Endometrial microvascular endothelial cells (primary cell): ENCODE results near the gene ZNF638. TPM values are rescaled to one million over a fixed set of nuclear protein-coding genes. Genes with fewer than 3 reads are reported as not detected.
"Not testable (repeated sequence)": the region's sequence is repeated elsewhere in the genome, so short reads cannot be mapped to it uniquely, and the experiment has no call there.

Experiments used
- in situ Hi-C: cut with HindIII; loops from 2 replicates; pipeline ENCODE4 v1.10.0; 2017; ENCODE audit warnings: low sequenced_read_pairs, low pct_unique_long_range_greater_than_20kb; ENCODE audit errors: inconsistent ontology term
- total RNA-seq: library from RNA; depleted of rRNA; stranded (reverse); fragments of >200 nt; gene quantifications from one replicate; pipeline ENCODE4 v1.2.3, GENCODE V29; 2015; ENCODE audit errors: inconsistent ontology term

ZNF638 gene, protein sequence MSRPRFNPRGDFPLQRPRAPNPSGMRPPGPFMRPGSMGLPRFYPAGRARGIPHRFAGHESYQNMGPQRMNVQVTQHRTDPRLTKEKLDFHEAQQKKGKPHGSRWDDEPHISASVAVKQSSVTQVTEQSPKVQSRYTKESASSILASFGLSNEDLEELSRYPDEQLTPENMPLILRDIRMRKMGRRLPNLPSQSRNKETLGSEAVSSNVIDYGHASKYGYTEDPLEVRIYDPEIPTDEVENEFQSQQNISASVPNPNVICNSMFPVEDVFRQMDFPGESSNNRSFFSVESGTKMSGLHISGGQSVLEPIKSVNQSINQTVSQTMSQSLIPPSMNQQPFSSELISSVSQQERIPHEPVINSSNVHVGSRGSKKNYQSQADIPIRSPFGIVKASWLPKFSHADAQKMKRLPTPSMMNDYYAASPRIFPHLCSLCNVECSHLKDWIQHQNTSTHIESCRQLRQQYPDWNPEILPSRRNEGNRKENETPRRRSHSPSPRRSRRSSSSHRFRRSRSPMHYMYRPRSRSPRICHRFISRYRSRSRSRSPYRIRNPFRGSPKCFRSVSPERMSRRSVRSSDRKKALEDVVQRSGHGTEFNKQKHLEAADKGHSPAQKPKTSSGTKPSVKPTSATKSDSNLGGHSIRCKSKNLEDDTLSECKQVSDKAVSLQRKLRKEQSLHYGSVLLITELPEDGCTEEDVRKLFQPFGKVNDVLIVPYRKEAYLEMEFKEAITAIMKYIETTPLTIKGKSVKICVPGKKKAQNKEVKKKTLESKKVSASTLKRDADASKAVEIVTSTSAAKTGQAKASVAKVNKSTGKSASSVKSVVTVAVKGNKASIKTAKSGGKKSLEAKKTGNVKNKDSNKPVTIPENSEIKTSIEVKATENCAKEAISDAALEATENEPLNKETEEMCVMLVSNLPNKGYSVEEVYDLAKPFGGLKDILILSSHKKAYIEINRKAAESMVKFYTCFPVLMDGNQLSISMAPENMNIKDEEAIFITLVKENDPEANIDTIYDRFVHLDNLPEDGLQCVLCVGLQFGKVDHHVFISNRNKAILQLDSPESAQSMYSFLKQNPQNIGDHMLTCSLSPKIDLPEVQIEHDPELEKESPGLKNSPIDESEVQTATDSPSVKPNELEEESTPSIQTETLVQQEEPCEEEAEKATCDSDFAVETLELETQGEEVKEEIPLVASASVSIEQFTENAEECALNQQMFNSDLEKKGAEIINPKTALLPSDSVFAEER (N-terminal part only)
- total RNA-seq: 88.4 TPM

- in situ Hi-C loops: no loop called here
These were observed at the start of gene ZNF638 for GRCh38 chr2:71331581-71332434. TSS of gene ZNF638 (plus strand) at chr2:71331782. CDS start at chr2:71348955, 17,173 bp downstream.

GRCh38 chr2:71281950-71282349, 49.6 kb upstream of the ZNF638 start:
- in situ Hi-C loops: no loop called here

DNA sequence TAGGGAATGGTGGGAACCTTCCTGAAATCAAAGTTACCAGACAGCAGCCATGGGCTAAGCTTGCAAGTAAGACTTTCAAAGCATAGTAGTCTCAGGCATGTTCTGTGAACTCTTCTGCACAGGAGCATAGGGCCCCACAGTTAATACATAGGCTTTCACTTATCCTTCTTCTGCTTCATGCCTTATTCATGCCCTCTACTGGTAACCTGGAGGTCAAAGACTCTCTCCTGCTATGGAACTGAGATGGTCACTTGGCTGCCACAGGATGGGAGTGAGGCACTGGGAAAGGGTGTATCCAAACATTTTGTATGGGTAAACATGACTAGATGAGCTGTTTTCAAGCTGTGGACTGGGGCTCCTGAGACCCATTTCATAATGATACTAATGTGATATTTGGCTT, 49.1 kb upstream of the ZNF638 start:
- in situ Hi-C loops: no loop called here

DNA sequence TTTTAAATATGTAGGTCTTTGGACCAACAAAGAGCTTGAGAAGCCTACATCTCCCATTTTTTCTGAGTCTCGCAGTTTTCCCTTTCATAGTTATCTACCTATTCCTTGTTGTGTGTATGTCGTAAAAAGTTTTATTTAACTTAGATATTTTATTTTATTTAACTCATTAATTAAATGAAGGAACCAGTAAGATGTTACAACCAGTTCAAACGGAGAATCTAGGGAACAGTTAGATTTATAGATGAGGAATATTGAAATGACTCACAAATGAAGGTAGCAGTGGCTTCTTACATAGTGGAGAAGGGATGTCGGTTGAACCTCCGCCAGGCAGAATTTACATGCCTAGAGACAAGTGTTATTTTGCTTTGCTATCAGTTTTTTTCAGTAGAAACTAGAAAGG, 48.5 kb upstream of the ZNF638 start:
- in situ Hi-C loops: no loop called here

GRCh38 chr2:71285706-71286105, 45.9 kb upstream of the ZNF638 start:
- in situ Hi-C loops: no loop called here

DNA sequence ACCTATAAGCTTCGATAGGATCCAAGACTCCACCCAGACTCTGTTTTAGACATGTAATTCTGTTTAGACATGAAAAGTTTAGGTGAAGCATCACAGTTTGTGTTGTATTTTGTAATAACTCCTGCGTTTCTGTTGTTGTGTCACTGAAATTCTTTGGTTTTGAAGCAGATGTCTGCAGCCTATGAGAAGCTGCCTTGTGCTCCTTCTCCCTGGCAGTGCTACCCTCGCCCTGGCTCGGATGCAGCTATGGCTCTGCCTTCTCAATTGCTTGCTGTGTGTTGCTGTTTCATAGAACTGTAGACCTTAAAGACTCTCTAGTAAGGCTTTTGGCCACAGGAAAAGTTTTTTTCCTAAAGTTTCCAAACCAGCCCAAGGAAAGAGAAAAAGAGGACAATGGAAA, 40.2 kb upstream of the ZNF638 start:
- in situ Hi-C loops: no loop called here

DNA sequence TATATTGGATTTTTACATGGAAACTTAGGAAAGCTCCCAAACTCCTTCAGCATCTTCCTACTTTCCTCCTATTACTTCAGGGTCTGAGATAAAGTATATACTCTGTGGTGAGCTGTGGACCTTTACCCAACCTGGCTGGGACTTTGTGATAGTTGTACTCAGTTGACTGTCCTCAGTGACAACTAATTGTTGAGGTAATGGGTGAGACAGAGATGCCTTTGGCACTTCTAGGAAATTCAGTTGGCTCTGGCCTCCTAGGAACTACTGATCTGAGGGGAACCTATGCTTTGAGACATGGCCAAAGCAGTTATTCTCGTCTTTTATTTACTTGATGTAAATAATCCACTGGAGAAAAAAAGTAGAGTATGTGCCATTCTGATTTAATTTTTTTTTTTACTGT, 39.4 kb upstream of the ZNF638 start:
- in situ Hi-C loops: no loop called here

DNA sequence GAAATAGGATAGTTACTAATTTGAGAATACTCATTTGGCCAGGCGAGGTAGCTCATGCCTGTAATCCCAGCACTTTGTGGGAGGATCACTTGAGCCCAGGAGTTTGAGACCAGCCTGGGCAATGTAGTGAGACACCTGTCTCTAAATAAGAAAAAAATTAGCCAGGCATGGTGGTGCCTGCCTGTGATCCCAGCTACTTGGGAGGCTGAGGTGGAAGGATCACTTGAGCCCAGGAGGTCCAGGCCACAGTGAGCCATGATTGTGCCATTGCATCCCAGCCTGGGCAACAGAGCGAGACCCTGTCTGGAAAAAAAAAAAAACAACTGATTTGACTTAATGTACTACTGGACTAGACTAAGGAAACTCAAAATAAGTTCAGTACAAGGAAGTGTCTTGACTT, 32.7 kb upstream of the ZNF638 start:
- in situ Hi-C loops: no loop called here

DNA sequence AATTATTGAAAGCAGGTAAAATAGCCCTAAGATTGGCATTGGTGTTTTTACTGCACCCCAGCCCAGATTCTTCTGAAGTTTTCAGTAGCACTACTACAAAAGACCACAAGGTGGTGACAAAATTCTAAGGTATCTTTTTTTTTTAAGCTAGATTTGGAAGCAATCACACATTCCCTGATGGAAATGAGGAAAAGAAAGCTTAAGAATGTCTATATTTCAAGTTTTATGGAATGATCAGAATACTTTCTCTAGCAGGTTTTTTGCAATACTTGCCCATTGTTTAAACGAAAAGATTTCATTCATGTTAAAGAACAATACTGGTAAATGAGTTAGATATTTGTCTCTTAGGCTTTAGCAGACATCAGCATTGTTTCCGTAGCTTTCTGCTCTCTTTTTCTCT, 32.1 kb upstream of the ZNF638 start:
- in situ Hi-C loops: no loop called here

DNA sequence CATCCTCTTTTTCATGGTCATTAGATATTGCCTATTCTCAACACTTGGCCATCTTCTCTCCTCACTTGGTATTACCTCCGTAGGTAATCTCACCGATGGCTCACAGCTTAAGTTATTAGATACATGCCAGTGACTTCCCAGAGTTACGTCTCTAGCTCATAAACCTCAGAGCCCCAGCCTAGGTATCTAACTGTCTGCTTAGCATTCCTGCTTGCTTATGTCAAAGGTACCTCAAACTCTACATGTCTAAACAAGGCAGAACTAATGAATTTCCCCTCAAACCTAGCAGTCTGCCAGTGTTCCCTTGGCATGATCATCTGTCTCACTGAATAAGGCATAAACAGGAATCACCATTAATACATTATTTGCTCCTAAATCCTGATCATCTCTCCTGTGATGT, 27.7 kb upstream of the ZNF638 start:
- in situ Hi-C loops: no loop called here

GRCh38 chr2:71306762-71307161, 24.8 kb upstream of the ZNF638 start:
- in situ Hi-C loops: no loop called here

GRCh38 chr2:71313016-71313766, 18.4 kb upstream of the ZNF638 start:
- in situ Hi-C loops: no loop called here

DNA sequence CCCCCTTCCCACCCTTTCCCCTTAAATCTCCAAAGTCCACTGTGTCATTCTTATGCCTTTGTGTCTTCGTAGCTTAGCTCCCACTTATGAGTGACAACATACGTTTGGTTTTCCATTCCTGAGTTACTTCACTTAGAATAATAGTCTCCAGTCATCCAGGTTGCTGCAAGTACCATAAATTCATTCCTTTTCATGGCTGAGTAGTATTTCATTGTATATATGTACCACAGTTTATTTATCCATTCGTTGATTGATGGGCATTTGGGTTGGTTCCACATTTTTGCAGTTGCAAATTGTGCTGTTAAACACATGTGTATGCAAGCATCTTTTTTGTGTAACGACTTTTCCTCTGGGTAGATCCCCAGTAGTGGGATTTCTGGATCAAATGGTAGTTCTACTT, 14.5 kb upstream of the ZNF638 start:
- in situ Hi-C loops: no loop called here

DNA sequence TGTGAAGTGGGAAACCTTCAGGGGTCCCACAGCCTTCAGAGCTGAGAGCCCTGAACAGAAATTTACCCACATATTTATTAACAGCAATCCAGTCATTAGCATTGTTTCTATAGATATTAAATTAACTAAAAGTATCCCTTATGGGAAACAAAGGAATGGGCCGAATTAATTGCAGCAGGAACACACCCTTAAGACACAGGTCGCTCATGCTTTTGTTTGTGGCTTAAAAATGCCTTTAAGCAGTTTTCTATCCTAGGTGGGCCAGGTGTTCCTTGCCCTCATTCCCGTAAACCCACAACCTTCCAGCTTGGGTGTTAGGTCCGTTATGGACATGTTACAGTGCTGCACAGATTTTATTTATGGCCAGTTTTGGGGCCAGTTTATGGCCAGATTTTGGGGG, 13.7 kb upstream of the ZNF638 start:
- in situ Hi-C loops: not testable (repeated sequence)

DNA sequence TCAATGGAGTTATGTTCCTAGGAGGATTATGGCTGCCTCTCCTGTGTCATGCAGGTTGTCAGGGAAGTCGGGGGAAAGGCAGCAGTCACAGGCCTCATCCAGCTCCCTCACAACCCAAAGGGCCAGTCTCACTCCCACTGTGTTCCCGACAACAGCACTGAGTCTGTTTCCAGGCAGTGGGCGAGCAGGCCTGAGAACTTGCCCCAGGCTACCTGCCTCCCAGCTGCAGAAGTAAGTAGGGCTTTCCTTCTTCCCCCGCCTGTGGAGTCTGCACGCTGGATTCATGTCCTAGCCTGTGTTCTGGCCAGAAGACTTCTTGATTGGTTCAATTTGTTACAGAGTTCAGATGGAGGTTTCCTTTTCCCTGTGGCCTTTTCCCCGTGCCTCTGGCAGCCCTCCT, 8.2 kb upstream of the ZNF638 start:
- in situ Hi-C loops: no loop called here

- in situ Hi-C loops: no loop called here
These were observed 4.6 kb upstream of the ZNF638 start for GRCh38 chr2:71326968-71327367.

- in situ Hi-C loops: no loop called here
These were observed 3.7 kb upstream of the ZNF638 start for GRCh38 chr2:71327916-71328315.

DNA sequence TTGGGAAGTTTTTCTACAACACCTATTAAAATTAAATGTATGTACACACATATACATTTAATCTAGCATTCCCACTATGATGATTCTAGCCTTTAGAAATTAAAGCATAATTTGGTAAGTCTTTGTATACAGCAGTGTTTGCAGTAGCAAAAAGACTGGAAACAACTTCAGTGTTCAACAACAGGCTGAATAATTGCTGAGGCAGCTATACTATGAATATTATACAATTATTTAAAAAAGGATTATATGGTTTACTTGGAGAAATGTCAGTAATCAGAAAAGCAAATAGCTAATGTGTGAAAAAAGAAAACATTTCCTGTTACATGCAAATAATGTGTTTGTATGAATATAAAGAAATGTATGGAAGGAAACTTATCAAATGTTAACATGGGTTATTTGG, 1.4 kb upstream of the ZNF638 start:
- in situ Hi-C loops: no loop called here
